ENCODE measurements around the gene CHRNA4. TPM values are rescaled to one million over a fixed set of nuclear protein-coding genes. Genes with fewer than 3 reads are reported as not detected.

The CHRNA4 gene
- total and polyA plus RNA-seq, 2 of the 4 experiments (the other 2 are of a cell fraction), result not detected

- no peaks in the 10 kb centered on the region for H3K36me3 ChIP-seq (ENCODE audit: control insufficient read depth, insufficient read depth, low read length)
- H4K20me1 ChIP-seq (ENCODE audit: insufficient read depth, low read length), result no peaks in the 10 kb centered on the region
- H3K4me3 ChIP-seq (ENCODE audit: insufficient read depth, low read depth, low read length), result no peak overlapping the region
- no peak overlapping the region for H4K91ac ChIP-seq (ENCODE audit: insufficient read depth, low read depth, low read length)
- no peaks in the 10 kb centered on the region for H3K79me1 ChIP-seq (ENCODE audit: low read depth in 1 of 2, low read length in 2 of 2)
- in situ Hi-C loops (cut with MboI; ENCODE audit: low sequenced_read_pairs), result no loop called here
- no peak overlapping the region for H2AK9ac ChIP-seq (replicated peaks; ENCODE audit: low read depth, low read length, poor library complexity)
- peaks cover 22% of the 10 kb centered on the region for H3K27me3 ChIP-seq (ENCODE audit: control insufficient read depth, insufficient read depth, low read length)
- no CpG with 5 or more reads among the region's 12 CpGs for WGBS, 2 experiments (ENCODE audit: extremely low coverage in 2 of 2, insufficient read length in 1 of 2)
- no peak overlapping the region for H3K9ac ChIP-seq (ENCODE audit: low read depth, low read length)
- DNase-seq, result no peak
- H3K9me1 ChIP-seq (ENCODE audit: insufficient read depth, low read length), result no peaks in the 10 kb centered on the region
- no peak overlapping the region for H2AK5ac ChIP-seq (ENCODE audit: low read depth, low read length)
- no peaks in the 10 kb centered on the region for H3K9me3 ChIP-seq (ENCODE audit: control insufficient read depth, insufficient read depth, low read length)
- no peak overlapping the region for H2BK5ac ChIP-seq (ENCODE audit: low read depth, low read length, poor library complexity, severe bottlenecking)
- no peak overlapping the region for H3K27ac ChIP-seq (ENCODE audit: insufficient read depth, low read length)
- H2BK20ac ChIP-seq (ENCODE audit: low read depth, low read length), result no peak overlapping the region
- H3K18ac ChIP-seq (ENCODE audit: low read depth, low read length), result no peak overlapping the region
- intact Hi-C loops (cut with micrococcal nuclease), result no loop called here
- H3K56ac ChIP-seq (ENCODE audit: extremely low read depth, insufficient read depth, low read length), result no peak overlapping the region
- dilution Hi-C loops (cut with HindIII; ENCODE audit: low sequenced_read_pairs, unreplicated experiment), result no loop called here
- no peak overlapping the region for H3K4ac ChIP-seq (ENCODE audit: low read depth, low read length)
- no peak overlapping the region for H4K8ac ChIP-seq (ENCODE audit: low read depth in 2 of 2, low read length in 2 of 2)
- TF ChIP-seq POLR2A (IDR thresholded peaks at IDR 0.05; ENCODE audit: low read depth, low read length) (no peak), CTCF (conservative IDR thresholded peaks at IDR 0.05; ENCODE audit: low read depth, low read length) (no peak), USF2 (IDR thresholded peaks at IDR 0.05; ENCODE audit: low read depth, low read length) (no peak), MXI1 (IDR thresholded peaks at IDR 0.05; ENCODE audit: borderline replicate concordance, low read depth, low read length) (no peak), FOS (IDR thresholded peaks at IDR 0.05; ENCODE audit: low read depth, low read length) (no peak), CHD1 (IDR thresholded peaks at IDR 0.05; ENCODE audit: low read depth, low read length) (no peak), MAZ (IDR thresholded peaks at IDR 0.05; ENCODE audit: borderline replicate concordance, low read depth, low read length) (no peak), SMC3 (IDR thresholded peaks at IDR 0.05; ENCODE audit: low read depth, low read length) (no peak), RCOR1 (IDR thresholded peaks at IDR 0.05; ENCODE audit: insufficient replicate concordance, low read length) (no peak), BHLHE40 (IDR thresholded peaks at IDR 0.05; ENCODE audit: low read depth, low read length) (no peak), RFX5 (IDR thresholded peaks at IDR 0.05; ENCODE audit: low read depth, low read length) (no peak), RAD21 (IDR thresholded peaks at IDR 0.05; ENCODE audit: low read length) (no peak), ELK1 (IDR thresholded peaks at IDR 0.05; ENCODE audit: borderline replicate concordance, low read depth, low read length) (no peak), MAFK (IDR thresholded peaks at IDR 0.05; ENCODE audit: low read depth, low read length) (no peak)
- no peak overlapping the region for H3K23ac ChIP-seq (ENCODE audit: low read depth, low read length)
- BruUV-seq (replicated peaks), result no TSS peak
- H3K4me1 ChIP-seq (ENCODE audit: control insufficient read depth, insufficient read depth, low read length), result no peaks in the 10 kb centered on the region
- no peak overlapping the region for H3K14ac ChIP-seq (replicated peaks; ENCODE audit: low read depth, low read length)
- no peak overlapping the region for H2BK15ac ChIP-seq (ENCODE audit: low read depth, low read length)
- POLR2A ChIA-PET (ENCODE audit: unreplicated experiment), result no interaction called here
- no peak overlapping the region for H2AFZ ChIP-seq (replicated peaks; ENCODE audit: low read length, poor library complexity)
- CTCF ChIA-PET, result no interaction called here
- no peak overlapping the region for H3K4me2 ChIP-seq (ENCODE audit: low read depth, low read length)
- H4K5ac ChIP-seq (ENCODE audit: low read depth, low read length), result no peak overlapping the region
- H2BK120ac ChIP-seq (ENCODE audit: low read depth, low read length), result no peak overlapping the region
- ATAC-seq (ENCODE audit: low read depth), result no peak
Observed at GRCh38 chr20:63337786-63338420, 23.2 kb downstream of the CHRNA4 start.
